IMR-90 (cell line): ENCODE data around the gene ARPC1A. TPM values are rescaled to one million over a fixed set of nuclear protein-coding genes. Genes with fewer than 3 reads are reported as not detected.
"Not testable (repeated sequence)": the region's sequence is repeated elsewhere in the genome, so short reads cannot be mapped to it uniquely, and the experiment has no call there.

Experiments
- ATAC-seq: fragments of 200-7000 bp; cut with Tn5 transposase; 2 replicates; pipeline ENCODE4 v1.9.1; 2020; ENCODE audit warnings: low read depth, mild to moderate bottlenecking, moderate library complexity
- BruUV-seq: library from RNA; stranded (reverse); fragments of 400-500 nt; replicated peaks from 2 replicates; lab custom pipeline; 2021; lab: Mats Ljungman, UMichigan
- CTCF ChIA-PET: fragments of 300-600 bp; formaldehyde crosslinking; extraction: SDS; loops from one replicate; lab custom pipeline; 2021; ENCODE audit warnings: antibody characterized with exemption; lab: Yijun Ruan, JAX
- POLR2A ChIA-PET: fragments of 300-600 bp; sonication (Branson Sonifier 250); formaldehyde crosslinking; loops from one replicate; lab custom pipeline; 2022; ENCODE audit warnings: antibody characterized with exemption; ENCODE audit not compliant: unreplicated experiment; lab: Charles Lee
- DNase-seq: peaks from one replicate; pipeline ENCODE4 v3.0.0; 2013
- H2AFZ ChIP-seq: replicated peaks from 2 replicates; pipeline ENCODE3; 2013; ENCODE audit warnings: low read length, mild to moderate bottlenecking; ENCODE audit not compliant: poor library complexity
- H2AK5ac ChIP-seq: 2 replicates; pipeline ENCODE4 v1.6.1; 2013; ENCODE audit warnings: low read depth, low read length, inconsistent platforms
- H2AK9ac ChIP-seq: replicated peaks from 2 replicates; pipeline ENCODE3; 2013; ENCODE audit warnings: mild to moderate bottlenecking, low read depth, low read length, moderate library complexity; ENCODE audit not compliant: poor library complexity
- H2BK120ac ChIP-seq: 2 replicates; pipeline ENCODE4 v1.6.1; 2013; ENCODE audit warnings: low read depth, low read length, inconsistent platforms
- H2BK15ac ChIP-seq: 3 replicates; pipeline ENCODE4 v1.6.1; 2013; ENCODE audit warnings: low read depth, low read length, inconsistent platforms
- H2BK20ac ChIP-seq: 2 replicates; pipeline ENCODE4 v1.6.1; 2013; ENCODE audit warnings: low read depth, mild to moderate bottlenecking, inconsistent platforms, low read length, moderate library complexity
- H2BK5ac ChIP-seq: 2 replicates; pipeline ENCODE4 v1.6.1; 2013; ENCODE audit warnings: mild to moderate bottlenecking, low read depth, low read length, inconsistent platforms; ENCODE audit not compliant: poor library complexity, severe bottlenecking
- H3K14ac ChIP-seq: replicated peaks from 2 replicates; pipeline ENCODE4 v1.6.1; 2013; ENCODE audit warnings: low read depth, low read length, inconsistent platforms
- H3K18ac ChIP-seq: 2 replicates; pipeline ENCODE4 v1.6.1; 2013; ENCODE audit warnings: low read depth, low read length, control low read depth
- H3K23ac ChIP-seq: 2 replicates; pipeline ENCODE4 v1.6.1; 2013; ENCODE audit warnings: low read depth, low read length, inconsistent platforms
- H3K27ac ChIP-seq: 2 replicates; pipeline ENCODE4 v1.5.1; 2013; ENCODE audit warnings: mild to moderate bottlenecking, control low read depth, low read length; ENCODE audit not compliant: insufficient read depth
- H3K27me3 ChIP-seq: 2 replicates; pipeline ENCODE4 v1.6.1; 2013; ENCODE audit warnings: low read length; ENCODE audit not compliant: control insufficient read depth, insufficient read depth
- H3K36me3 ChIP-seq: 2 replicates; pipeline ENCODE4 v1.6.1; 2013; ENCODE audit warnings: low read length, mixed read lengths; ENCODE audit not compliant: control insufficient read depth, insufficient read depth
- H3K4ac ChIP-seq: 2 replicates; pipeline ENCODE4 v1.6.1; 2013; ENCODE audit warnings: low read depth, low read length, inconsistent platforms
- H3K4me1 ChIP-seq: 2 replicates; pipeline ENCODE4 v1.6.1; 2013; ENCODE audit warnings: low read length, mixed read lengths; ENCODE audit not compliant: control insufficient read depth, insufficient read depth
- H3K4me2 ChIP-seq: 2 replicates; pipeline ENCODE4 v1.6.1; 2013; ENCODE audit warnings: low read depth, mild to moderate bottlenecking, control low read depth, low read length, moderate library complexity
- H3K4me3 ChIP-seq: 2 replicates; pipeline ENCODE4 v1.5.1; 2013; ENCODE audit warnings: low read depth, mild to moderate bottlenecking, control low read depth, low read length, moderate library complexity; ENCODE audit not compliant: insufficient read depth
- H3K56ac ChIP-seq: 2 replicates; pipeline ENCODE4 v1.6.1; 2013; ENCODE audit warnings: low read length, inconsistent platforms; ENCODE audit not compliant: insufficient read depth; ENCODE audit errors: extremely low read depth
- H3K79me1 ChIP-seq, 2 experiments: 2 replicates each; pipeline ENCODE4 v1.6.1; 2013; ENCODE audit warnings: low read length in 2 of 2, inconsistent platforms in 1 of 2, low read depth in 1 of 2
- H3K9ac ChIP-seq: 2 replicates; pipeline ENCODE4 v1.6.1; 2013; ENCODE audit warnings: low read depth, low read length, control low read depth
- H3K9me1 ChIP-seq: 2 replicates; pipeline ENCODE4 v1.6.1; 2013; ENCODE audit warnings: low read length, inconsistent platforms; ENCODE audit not compliant: insufficient read depth
- H3K9me3 ChIP-seq: 2 replicates; pipeline ENCODE4 v1.6.1; 2013; ENCODE audit warnings: low read length; ENCODE audit not compliant: control insufficient read depth, insufficient read depth
- H4K20me1 ChIP-seq: 2 replicates; pipeline ENCODE4 v1.6.1; 2013; ENCODE audit warnings: low read length, inconsistent platforms; ENCODE audit not compliant: insufficient read depth
- H4K5ac ChIP-seq: 2 replicates; pipeline ENCODE4 v1.6.1; 2013; ENCODE audit warnings: mild to moderate bottlenecking, low read depth, low read length, control low read depth
- H4K8ac ChIP-seq, 2 experiments: 2 replicates each; pipeline ENCODE4 v1.6.1; 2013; ENCODE audit warnings: low read depth in 2 of 2, low read length in 2 of 2, control low read depth in 1 of 2, inconsistent platforms in 1 of 2
- H4K91ac ChIP-seq: 2 replicates; pipeline ENCODE4 v1.6.1; 2013; ENCODE audit warnings: low read depth, low read length, inconsistent platforms; ENCODE audit not compliant: insufficient read depth
- CTCF ChIP-seq: conservative IDR thresholded peaks from 2 replicates; pipeline ENCODE4 v1.5.1; 2012; ENCODE audit warnings: mild to moderate bottlenecking, low read depth, low read length, improper control_type of control experiment
- RAD21 ChIP-seq: IDR thresholded peaks from 2 replicates; pipeline ENCODE4 v1.6.1; 2012; ENCODE audit warnings: low read length, improper control_type of control experiment
- SMC3 ChIP-seq: fragments of 150-350 bp; IDR thresholded peaks from 2 replicates; pipeline ENCODE4 v1.6.1; 2016; ENCODE audit warnings: low read depth, mild to moderate bottlenecking, antibody characterized with exemption, low read length, moderate library complexity
- WGBS, 2 experiments: methylation state at CpG; one replicate each; pipeline versions ENCODE4 v1.1.5 to v1.1.7; 2013; ENCODE audit warnings: missing lambda C conversion rate in 2 of 2; ENCODE audit not compliant: insufficient read length in 1 of 2; ENCODE audit errors: extremely low coverage in 2 of 2; 5-methylcytosine and 5-hydroxymethylcytosine counted together
- dilution Hi-C: fragments of 300-500 bp; cut with HindIII; formaldehyde crosslinking; loops from one replicate; pipeline ENCODE4 v1.14.3; 2018; ENCODE audit warnings: low sequenced_read_pairs; ENCODE audit not compliant: unreplicated experiment
- in situ Hi-C: fragments of 300-500 bp; cut with MboI; formaldehyde crosslinking; loops from 3 replicates; pipeline ENCODE4 v1.14.3; 2019; ENCODE audit warnings: low sequenced_read_pairs, inconsistent platforms, mixed read lengths
- intact Hi-C: fragments of 100-400 bp; cut with micrococcal nuclease; formaldehyde crosslinking; loops from 2 replicates; pipeline ENCODE4 v1.10.0; 2022
- polyA plus RNA-seq, 3 experiments: library from polyadenylated mRNA; depleted of rRNA; stranded (reverse); fragments of >200 nt; gene quantifications; 2 replicates each; pipeline ENCODE4 v1.2.3, GENCODE V29; 2012; ENCODE audit warnings: low replicate concordance in 1 of 3
- total RNA-seq: library from RNA; depleted of rRNA; stranded (reverse); fragments of >200 nt; gene quantifications from 2 replicates; pipeline ENCODE4 v1.2.3, GENCODE V29; 2012; rRNA removed

The ARPC1A gene
- total and polyA plus RNA-seq, 2 of the 4 experiments (the other 2 are of a cell fraction): 253 to 327 TPM

GRCh38 chr7:99415513-99416127, 89.9 kb downstream of the ARPC1A start:
- BruUV-seq, POLR2A ChIA-PET, H2AFZ ChIP-seq, H2BK5ac ChIP-seq, H2AK9ac ChIP-seq, H2BK15ac ChIP-seq, H3K4me2 ChIP-seq, H3K4me1 ChIP-seq, H3K18ac ChIP-seq, H4K5ac ChIP-seq, H3K9ac ChIP-seq, H3K27ac ChIP-seq, H2BK20ac ChIP-seq, H3K27me3 ChIP-seq, H3K14ac ChIP-seq, H3K56ac ChIP-seq, H2BK120ac ChIP-seq, intact Hi-C loops, H3K9me3 ChIP-seq, H4K91ac ChIP-seq, H4K8ac ChIP-seq, H2AK5ac ChIP-seq, dilution Hi-C loops, H3K23ac ChIP-seq, H3K4ac ChIP-seq, H3K9me1 ChIP-seq, H3K4me3 ChIP-seq, in situ Hi-C loops: not testable (repeated sequence)
- peak; percentile 69 for DNase-seq
- CTCF ChIA-PET: interaction anchor here (1.1 kb wide), 1 partner anchor 8 kb away, joined by 5 read pairs; no protein-coding TSS in a partner anchor
- Histone ChIP-seq H3K79me1 (peaks cover 24 to 29% of the 10 kb centered on the region in 2 experiments; a peak in 3 of 4 replicates), H4K20me1 (peaks cover 24% of the 10 kb centered on the region), H3K36me3 (peaks cover 72% of the 10 kb centered on the region)
- peak; percentile 42; the same call in 1 of the 2 replicates for ATAC-seq
- TF ChIP-seq RAD21: peak; percentile 56
- TF ChIP-seq SMC3: peak; percentile 48
- TF ChIP-seq CTCF: peak; percentile 53
- no CpG with 5 or more reads among the region's 17 CpGs for WGBS, 2 experiments

Other genes starting within 250 kb of the ARPC1A start
- 20.3 and 21.7 TPM in 2 replicates for gene SMURF1, start 181.8 kb upstream of the ARPC1A start, total RNA-seq
- gene SMURF1, start 181.8 kb upstream of the ARPC1A start, polyA plus RNA-seq (2012; rRNA removed): 13.3 and 13.4 TPM in 2 replicates
- gene KPNA7, start 117.8 kb upstream of the ARPC1A start, total RNA-seq: not detected in 2 replicates
- gene KPNA7, start 117.8 kb upstream of the ARPC1A start, polyA plus RNA-seq (2012; rRNA removed): not detected in 2 replicates
- 0.18 and 0.28 TPM in 2 replicates for gene MYH16, start 53.1 kb upstream of the ARPC1A start, total RNA-seq
- gene MYH16, start 53.1 kb upstream of the ARPC1A start, polyA plus RNA-seq (2012; rRNA removed): 0.03 and 0.09 TPM in 2 replicates
- 243 and 351 TPM in 2 replicates for gene ARPC1B, start 48.8 kb downstream of the ARPC1A start, total RNA-seq
- gene ARPC1B, start 48.8 kb downstream of the ARPC1A start, polyA plus RNA-seq (2012; rRNA removed): 488 and 548 TPM in 2 replicates
- gene PDAP1, start 82.7 kb downstream of the ARPC1A start, total RNA-seq: 40.3 and 124 TPM in 2 replicates
- gene PDAP1, start 82.7 kb downstream of the ARPC1A start, polyA plus RNA-seq (2012; rRNA removed): 123 and 193 TPM in 2 replicates
- 72.6 and 111 TPM in 2 replicates for gene BUD31, start 83.1 kb downstream of the ARPC1A start, total RNA-seq
- 94.2 and 97.2 TPM in 2 replicates for gene BUD31, start 83.1 kb downstream of the ARPC1A start, polyA plus RNA-seq (2012; rRNA removed)
- gene PTCD1, start 112.9 kb downstream of the ARPC1A start, total RNA-seq: 2.2 and 2.8 TPM in 2 replicates
- 4.0 and 4.7 TPM in 2 replicates for gene PTCD1, start 112.9 kb downstream of the ARPC1A start, polyA plus RNA-seq (2012; rRNA removed)
- gene CPSF4, start 113.0 kb downstream of the ARPC1A start, total RNA-seq: 23.8 and 23.9 TPM in 2 replicates
- gene CPSF4, start 113.0 kb downstream of the ARPC1A start, polyA plus RNA-seq (2012; rRNA removed): 38.5 and 44.9 TPM in 2 replicates
- gene ATP5MF, start 140.3 kb downstream of the ARPC1A start, total RNA-seq: 559 and 1,184 TPM in 2 replicates
- gene ATP5MF, start 140.3 kb downstream of the ARPC1A start, polyA plus RNA-seq (2012; rRNA removed): 1,472 and 2,029 TPM in 2 replicates
- 4.2 and 4.8 TPM in 2 replicates for gene ZNF789, start 147.0 kb downstream of the ARPC1A start, total RNA-seq
- gene ZNF789, start 147.0 kb downstream of the ARPC1A start, polyA plus RNA-seq (2012; rRNA removed): 7.4 and 8.9 TPM in 2 replicates
- gene ZNF394, start 174.4 kb downstream of the ARPC1A start, total RNA-seq: 22.8 and 24.7 TPM in 2 replicates
- gene ZNF394, start 174.4 kb downstream of the ARPC1A start, polyA plus RNA-seq (2012; rRNA removed): 10.7 and 10.9 TPM in 2 replicates
- 15.8 and 16.3 TPM in 2 replicates for gene ZKSCAN5, start 178.8 kb downstream of the ARPC1A start, total RNA-seq
- 5.4 and 5.5 TPM in 2 replicates for gene ZKSCAN5, start 178.8 kb downstream of the ARPC1A start, polyA plus RNA-seq (2012; rRNA removed)
- 5.9 and 10.3 TPM in 2 replicates for gene FAM200A, start 226.2 kb downstream of the ARPC1A start, total RNA-seq
- 4.5 and 6.0 TPM in 2 replicates for gene FAM200A, start 226.2 kb downstream of the ARPC1A start, polyA plus RNA-seq (2012; rRNA removed)
- 49.6 and 56.4 TPM in 2 replicates for gene ZNF655, start 232.7 kb downstream of the ARPC1A start, total RNA-seq
- gene ZNF655, start 232.7 kb downstream of the ARPC1A start, polyA plus RNA-seq (2012; rRNA removed): 47.9 and 54.7 TPM in 2 replicates